DMS 273 (cell line): ENCODE measurements around the gene ROBO2.
A peak's percentile ranks its signal among the peaks of the same experiment; 100 is the strongest.
"Not testable (repeated sequence)": the region's sequence is repeated elsewhere in the genome, so short reads cannot be mapped to it uniquely, and the experiment has no call there.

ENCODE experiments used
- DNase-seq: peaks from one replicate; lab custom pipeline; 2025; ENCODE audit not compliant: unreplicated experiment; lab: John Stamatoyannopoulos, UW

Gene ROBO2

DNA sequence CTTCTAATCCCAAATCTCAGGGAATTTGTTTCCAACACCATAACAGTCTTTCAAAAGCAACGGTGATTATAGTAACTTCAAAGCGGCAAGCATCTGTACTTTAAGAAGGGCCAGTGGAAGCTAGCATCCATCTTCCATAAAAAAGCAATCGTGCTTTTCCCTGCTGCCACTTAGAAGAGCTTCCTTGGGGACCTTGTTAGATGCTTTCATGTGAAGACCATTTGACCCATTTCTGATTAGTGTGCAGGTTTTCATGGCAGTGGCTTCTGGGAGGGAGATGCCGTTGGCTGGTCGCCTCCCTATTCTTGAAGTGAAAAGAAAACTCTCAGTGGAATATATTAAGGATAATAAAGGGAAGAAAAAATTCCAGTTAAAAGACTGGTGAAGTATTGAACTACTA is 354.1 kb downstream of the ROBO2 start:
- DNase-seq: no peak

DNA sequence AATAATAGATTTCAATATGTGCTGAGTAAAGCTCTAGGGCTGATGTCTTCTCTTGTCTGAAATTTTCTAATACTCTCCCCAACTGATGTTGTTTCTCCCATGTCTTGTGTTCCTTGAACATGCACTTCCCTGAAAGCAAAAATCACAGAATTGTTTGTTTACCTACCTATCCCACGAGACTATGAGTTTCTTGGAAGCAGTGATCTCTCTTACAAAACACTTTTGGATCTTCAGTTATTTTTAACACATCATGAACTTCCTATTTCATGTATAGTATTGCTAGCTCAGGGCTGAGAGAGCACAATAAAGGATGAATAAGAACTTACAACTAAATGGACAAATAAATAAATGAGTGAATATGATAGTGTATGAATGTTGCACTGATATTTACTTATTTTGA is 365.0 kb downstream of the ROBO2 start:
- no peak for DNase-seq

GRCh38 chr3:77407441-77407840 is 367.5 kb downstream of the ROBO2 start:
- peak; percentile 31 for DNase-seq

DNA sequence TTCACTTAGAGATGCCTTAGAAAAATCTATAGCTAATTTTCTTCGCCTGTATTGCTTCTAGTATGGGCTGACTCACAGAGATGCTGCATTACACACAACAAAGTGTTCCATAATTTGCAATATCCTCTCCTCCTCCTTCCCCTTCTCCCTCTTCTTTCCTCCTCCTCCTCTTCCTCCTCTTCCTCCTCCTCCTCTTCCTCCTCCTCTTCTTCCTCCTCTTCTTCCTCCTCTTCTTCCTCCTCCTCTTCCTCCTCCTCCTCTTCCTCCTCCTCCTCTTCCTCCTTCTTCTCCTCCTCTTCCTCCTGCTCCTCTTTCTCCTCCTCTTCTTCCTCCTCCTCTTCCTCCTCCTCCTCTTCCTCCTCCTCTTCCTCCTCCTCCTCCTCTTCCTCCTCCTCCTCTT is 370.4 kb downstream of the ROBO2 start:
- not testable (repeated sequence) for DNase-seq

GRCh38 chr3:77411334-77411733 is 371.4 kb downstream of the ROBO2 start:
- no peak for DNase-seq

DNA sequence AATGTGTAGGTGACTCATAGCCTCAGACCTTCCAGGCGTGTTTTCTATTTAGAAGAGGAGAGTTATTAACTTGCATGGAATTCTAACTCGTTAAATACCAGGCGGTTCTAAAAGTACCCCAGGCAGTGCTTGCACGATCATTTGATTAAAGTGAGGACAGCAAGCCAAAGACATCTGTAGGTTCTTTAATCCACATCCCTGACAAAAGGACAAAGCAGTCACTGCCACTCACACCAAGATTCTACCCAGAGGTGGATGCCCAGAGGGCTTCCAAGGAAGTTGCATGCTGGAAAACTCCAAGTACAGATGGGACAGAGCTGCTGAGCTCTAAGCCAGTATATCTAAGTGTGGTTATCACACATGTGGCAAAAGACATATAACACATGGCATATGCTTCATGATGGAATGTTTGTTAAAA is 372.1 kb downstream of the ROBO2 start:
- DNase-seq: no peak

- no peak for DNase-seq
Measured at GRCh38 chr3:77412584-77412983, 372.7 kb downstream of the ROBO2 start.

- DNase-seq: no peak
Measured at GRCh38 chr3:77414881-77415280, 375.0 kb downstream of the ROBO2 start.

GRCh38 chr3:77420336-77420735 is 380.4 kb downstream of the ROBO2 start:
- DNase-seq: peak; percentile 75

DNA sequence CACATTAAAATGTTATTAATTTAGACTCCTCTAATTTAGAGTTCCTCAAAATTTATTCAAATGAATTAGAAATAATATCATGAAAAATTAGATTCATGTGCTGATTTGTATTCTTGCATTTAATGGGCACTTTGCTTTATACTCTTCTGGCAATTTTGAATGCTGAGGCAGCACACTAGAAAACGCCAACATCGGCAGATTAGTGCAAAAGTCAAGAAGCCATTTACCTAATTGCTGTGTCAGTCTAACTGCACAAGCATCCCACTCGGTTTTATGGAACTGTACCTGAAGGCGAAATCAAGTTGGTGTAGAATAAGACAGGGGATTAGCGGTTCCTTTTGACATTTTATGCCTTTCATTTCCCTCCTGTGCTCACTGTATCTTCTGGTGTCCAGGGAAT is 382.0 kb downstream of the ROBO2 start:
- no peak for DNase-seq

DNA sequence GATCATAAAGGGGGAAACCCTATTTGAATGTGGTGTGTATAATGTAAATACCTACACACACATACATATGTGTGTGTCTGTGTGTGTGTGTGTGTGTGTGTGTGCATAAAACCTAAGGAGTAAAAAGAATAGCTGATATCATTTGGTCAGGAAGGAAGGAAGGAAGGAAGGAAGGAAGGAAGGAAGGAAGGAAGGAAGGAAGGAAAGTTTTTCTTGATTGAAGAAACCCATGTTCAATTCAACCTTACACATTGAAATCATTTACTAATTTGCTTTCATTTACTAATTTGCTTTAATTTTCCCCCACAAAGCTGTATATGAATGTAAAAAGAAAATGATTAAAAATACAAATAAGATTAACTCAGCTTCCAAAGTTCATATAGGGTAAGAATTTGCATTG is 386.6 kb downstream of the ROBO2 start:
- DNase-seq: no peak

- no peak for DNase-seq
Measured at GRCh38 chr3:77427528-77427927, 387.6 kb downstream of the ROBO2 start.

GRCh38 chr3:77436908-77437307 is 397.0 kb downstream of the ROBO2 start:
- DNase-seq: no peak

- no peak for DNase-seq
Measured at GRCh38 chr3:77446084-77446483, 406.2 kb downstream of the ROBO2 start.

- DNase-seq: no peak
Measured at GRCh38 chr3:77446761-77447160, 406.9 kb downstream of the ROBO2 start.

DNA sequence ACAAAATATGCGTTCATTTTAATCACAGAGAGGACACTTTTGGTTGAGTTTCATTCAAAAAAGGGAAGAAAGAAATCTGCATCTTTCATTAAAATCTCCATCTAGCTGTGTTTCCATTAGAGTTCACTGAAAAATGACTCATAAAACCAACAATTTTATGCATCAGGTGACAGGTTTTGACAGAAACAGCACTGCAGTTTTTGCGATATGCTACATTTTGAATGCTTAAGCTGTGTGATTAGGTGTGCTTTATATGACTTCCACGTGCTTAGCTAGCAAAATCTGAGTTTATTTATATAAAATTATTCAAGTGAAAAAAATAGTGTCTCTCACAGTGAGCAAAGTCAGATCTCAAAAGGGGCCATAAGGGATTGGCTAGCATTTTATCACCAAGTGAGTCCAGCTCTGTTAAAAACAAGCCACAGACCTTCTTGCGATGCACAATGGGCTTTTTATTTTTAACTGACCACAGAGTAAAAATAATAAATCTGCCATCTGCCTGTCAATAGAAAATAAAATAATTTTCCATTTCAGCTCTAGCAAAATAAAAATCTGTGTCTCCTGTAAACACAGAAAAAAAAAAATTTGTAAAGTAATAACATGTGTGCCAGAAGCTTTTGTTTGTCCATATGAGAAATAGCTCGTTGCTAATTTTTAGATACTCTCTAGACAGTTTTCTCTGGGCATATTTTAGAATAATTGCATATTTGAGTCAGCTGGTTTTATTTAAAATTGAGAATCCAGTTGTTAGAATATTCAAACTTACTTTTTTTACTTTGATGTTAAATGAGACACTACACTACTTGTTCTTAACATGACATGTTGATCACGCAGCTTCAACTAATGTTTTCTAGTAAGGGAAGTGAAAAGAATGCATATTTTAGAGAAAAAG is 409.8 kb downstream of the ROBO2 start:
- DNase-seq: no peak

DNA sequence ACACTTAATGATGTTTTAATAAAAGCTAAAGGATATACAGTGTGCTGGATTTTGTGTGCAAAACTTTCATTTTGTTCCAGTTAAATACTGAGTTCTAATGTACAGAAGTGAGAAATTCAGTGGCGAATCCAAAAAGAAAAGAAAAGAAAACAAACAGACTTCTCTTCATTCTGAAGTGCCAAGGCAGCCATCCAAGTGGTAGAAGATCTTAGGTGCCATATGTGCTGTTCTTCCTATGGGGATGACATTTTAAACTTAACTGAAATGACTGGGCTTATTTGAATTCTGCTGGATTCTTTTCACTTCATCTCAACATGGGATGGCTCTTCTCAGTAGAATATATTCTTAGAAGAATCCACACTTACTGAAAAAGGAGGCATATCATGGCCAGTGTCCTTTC is 416.5 kb downstream of the ROBO2 start:
- DNase-seq: peak; percentile 38

GRCh38 chr3:77456906-77457305 is 417.0 kb downstream of the ROBO2 start:
- peak; percentile 67 for DNase-seq

DNA sequence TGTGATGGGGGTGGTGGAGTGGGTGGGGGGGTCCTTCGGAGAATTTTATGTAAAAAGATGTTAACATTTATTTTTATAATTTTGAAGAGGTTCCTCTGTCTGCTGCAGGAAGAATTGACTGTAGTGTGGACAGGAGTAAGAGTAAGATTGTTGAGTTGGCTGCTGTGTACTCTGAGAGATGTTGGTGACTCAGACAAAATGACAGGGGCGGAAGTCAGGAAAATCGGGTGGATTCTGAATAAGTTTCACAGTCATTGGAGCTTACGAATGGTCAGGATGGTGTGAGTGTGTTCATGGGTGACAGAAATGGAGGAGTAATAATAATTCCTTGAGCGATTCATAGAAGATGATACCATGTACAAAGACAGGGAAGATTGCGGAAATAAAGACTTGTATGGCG is 420.0 kb downstream of the ROBO2 start:
- DNase-seq: no peak

- DNase-seq: no peak
Measured at GRCh38 chr3:77460326-77460725, 420.4 kb downstream of the ROBO2 start.

GRCh38 chr3:77462951-77463350 is 423.1 kb downstream of the ROBO2 start:
- no peak for DNase-seq

- DNase-seq: peak; percentile 24
Measured at GRCh38 chr3:77464111-77464688, 424.3 kb downstream of the ROBO2 start.
